Mesenchymal stem cell (in vitro differentiated cells and primary cell): ENCODE results near the gene KCTD17.

Experiments
- DNase-seq: peaks from one replicate; pipeline ENCODE4 v3.0.0-alpha.2; 2013
- H2AFZ ChIP-seq: one replicate; pipeline ENCODE4 v1.6.1; 2013; ENCODE audit warnings: low read depth, mild to moderate bottlenecking, control low read depth, inconsistent platforms, low read length, moderate library complexity
- H2AK5ac ChIP-seq: 2 replicates; pipeline ENCODE4 v1.6.1; 2013; ENCODE audit warnings: low read length, moderate library complexity, mild to moderate bottlenecking, inconsistent platforms; ENCODE audit not compliant: severe bottlenecking
- H2BK120ac ChIP-seq: one replicate; pipeline ENCODE4 v1.6.1; 2013; ENCODE audit warnings: low read depth, mild to moderate bottlenecking, inconsistent platforms, low read length, moderate library complexity
- H2BK12ac ChIP-seq, 2 experiments: one replicate each; pipeline ENCODE4 v1.6.1; 2013; ENCODE audit warnings: inconsistent platforms in 2 of 2, low read length in 2 of 2, mild to moderate bottlenecking in 2 of 2, moderate library complexity in 2 of 2, control low read depth in 1 of 2
- H2BK15ac ChIP-seq: one replicate; pipeline ENCODE4 v1.6.1; 2013; ENCODE audit warnings: mild to moderate bottlenecking, low read depth, inconsistent platforms; ENCODE audit not compliant: poor library complexity, severe bottlenecking
- H2BK5ac ChIP-seq: 2 replicates; pipeline ENCODE4 v1.6.1; 2013; ENCODE audit warnings: low read depth, mild to moderate bottlenecking, low read length, control low read depth, inconsistent platforms; ENCODE audit not compliant: poor library complexity, severe bottlenecking
- H3K14ac ChIP-seq, 2 experiments: one replicate each; pipeline ENCODE4 v1.6.1; 2013; ENCODE audit warnings: inconsistent platforms in 2 of 2, low read length in 2 of 2, control low read depth in 1 of 2, mild to moderate bottlenecking in 1 of 2, moderate library complexity in 1 of 2
- H3K18ac ChIP-seq, 2 experiments: one replicate each; pipeline ENCODE4 v1.6.1; 2013; ENCODE audit warnings: inconsistent platforms in 2 of 2, low read length in 2 of 2, control low read depth in 1 of 2, low read depth in 1 of 2, mild to moderate bottlenecking in 1 of 2
- H3K23ac ChIP-seq, 2 experiments: one replicate each; pipeline ENCODE4 v1.6.1; 2013; ENCODE audit warnings: inconsistent platforms in 2 of 2, low read length in 2 of 2, mild to moderate bottlenecking in 2 of 2, moderate library complexity in 2 of 2, control low read depth in 1 of 2
- H3K27ac ChIP-seq: 2 replicates; pipeline ENCODE4 v1.5.1; 2013; ENCODE audit warnings: mild to moderate bottlenecking, moderate library complexity, low read length, control low read depth, inconsistent platforms; ENCODE audit not compliant: poor library complexity, severe bottlenecking
- H3K27me3 ChIP-seq, 2 experiments: 2 replicates each; pipeline versions ENCODE4 v1.6.1 to v1.7.0; 2013; ENCODE audit warnings: low read length in 2 of 2, mild to moderate bottlenecking in 2 of 2, moderate library complexity in 2 of 2, control low read depth in 1 of 2, inconsistent platforms in 1 of 2; ENCODE audit not compliant: control insufficient read depth in 1 of 2, insufficient read depth in 1 of 2
- H3K36me3 ChIP-seq, 2 experiments: 2 replicates each; pipeline versions ENCODE4 v1.6.1 to v1.7.0; 2013; ENCODE audit warnings: low read length in 2 of 2, control low read depth in 1 of 2, inconsistent platforms in 1 of 2, low read depth in 1 of 2, mild to moderate bottlenecking in 1 of 2; ENCODE audit not compliant: insufficient read depth in 2 of 2, control insufficient read depth in 1 of 2
- H3K4ac ChIP-seq, 2 experiments: one replicate each; pipeline ENCODE4 v1.6.1; 2013; ENCODE audit warnings: inconsistent platforms in 2 of 2, low read length in 2 of 2, mild to moderate bottlenecking in 2 of 2, moderate library complexity in 2 of 2, control low read depth in 1 of 2, low read depth in 1 of 2
- H3K4me1 ChIP-seq: 2 replicates; pipeline ENCODE4 v1.6.1; 2013; ENCODE audit warnings: low read depth, low read length, control low read depth; ENCODE audit not compliant: control insufficient read depth, insufficient read depth
- H3K4me2 ChIP-seq: 2 replicates; pipeline ENCODE4 v1.6.1; 2013; ENCODE audit warnings: low read length, mild to moderate bottlenecking, inconsistent platforms; ENCODE audit not compliant: poor library complexity, severe bottlenecking
- H3K4me3 ChIP-seq, 2 experiments: 2 replicates each; pipeline versions ENCODE4 v1.5.1 to v1.7.0; 2013; ENCODE audit warnings: low read length in 2 of 2, mild to moderate bottlenecking in 2 of 2, control low read depth in 1 of 2, low read depth in 1 of 2; ENCODE audit not compliant: insufficient read depth in 1 of 2
- H3K79me1 ChIP-seq: replicated peaks from 2 replicates; pipeline ENCODE4 v1.6.1; 2013; ENCODE audit warnings: mild to moderate bottlenecking, control low read depth, low read length, inconsistent platforms; ENCODE audit not compliant: poor library complexity, severe bottlenecking
- H3K9ac ChIP-seq: 2 replicates; pipeline ENCODE4 v1.7.0; 2013; ENCODE audit warnings: mild to moderate bottlenecking, low read length, moderate library complexity
- H3K9me3 ChIP-seq: 2 replicates; pipeline ENCODE4 v1.7.0; 2013; ENCODE audit warnings: mild to moderate bottlenecking, low read length; ENCODE audit not compliant: control insufficient read depth
- H4K8ac ChIP-seq: one replicate; pipeline ENCODE4 v1.6.1; 2013; ENCODE audit warnings: inconsistent platforms, mild to moderate bottlenecking, low read length, moderate library complexity
- H4K91ac ChIP-seq: one replicate; pipeline ENCODE4 v1.6.1; 2013; ENCODE audit warnings: mild to moderate bottlenecking, low read length, inconsistent platforms
- WGBS: methylation state at CpG from one replicate; pipeline ENCODE4 v1.1.7; 2013; ENCODE audit warnings: mixed read lengths; 5-methylcytosine and 5-hydroxymethylcytosine counted together

The KCTD17 gene

GRCh38 chr22:37057226-37057625 lies 5.7 kb downstream of the KCTD17 start:
- H3K18ac ChIP-seq, result no peak overlapping the region
- H3K9me3 ChIP-seq, result no peaks in the 10 kb centered on the region
- 88% methylated on average over 9 of the region's 9 CpGs for WGBS

GRCh38 chr22:37057796-37058510 lies 6.4 kb downstream of the KCTD17 start:
- Histone ChIP-seq H3K9me3 (no peaks in the 10 kb centered on the region), H3K9ac (no peak overlapping the region), H3K36me3 (peaks cover 65 to 91% of the 10 kb centered on the region in 2 experiments), H4K8ac (no peak overlapping the region), H3K27ac (no peak overlapping the region), H2BK120ac (no peak overlapping the region), H3K14ac (no peak overlapping the region), H3K4me3 (no peak overlapping the region), H3K4ac (no peak overlapping the region), H3K79me1 (peaks cover 4% of the 10 kb centered on the region), H3K4me2 (no peak overlapping the region), H2BK12ac (no peak overlapping the region), H3K4me1 (no peaks in the 10 kb centered on the region), H2BK5ac (no peak overlapping the region), H2BK15ac (no peak overlapping the region), H3K18ac (no peak overlapping the region), H2AFZ (no peak overlapping the region), H2AK5ac (no peak overlapping the region), H3K27me3 (no peaks in the 10 kb centered on the region), H4K91ac (no peak overlapping the region), H3K23ac (no peak overlapping the region)
- 95% methylated on average over 12 of the region's 12 CpGs for WGBS
- no peak for DNase-seq

More at GRCh38 chr22:37057226-37057625, 5.7 kb downstream of the KCTD17 start:
- Histone ChIP-seq H2AFZ (no peak overlapping the region), H3K27ac (no peak overlapping the region), H3K36me3 (peaks cover 65 to 89% of the 10 kb centered on the region in 2 experiments), H3K4ac (no peak overlapping the region), H2BK15ac (no peak overlapping the region), H4K91ac (no peak overlapping the region), H4K8ac (no peak overlapping the region), H3K4me2 (no peak overlapping the region), H2BK5ac (no peak overlapping the region), H3K4me3 (no peak overlapping the region), H2AK5ac (no peak overlapping the region), H3K4me1 (peaks cover 6% of the 10 kb centered on the region), H3K23ac (no peak overlapping the region), H2BK120ac (no peak overlapping the region), H3K27me3 (no peaks in the 10 kb centered on the region), H3K79me1 (peaks cover 11% of the 10 kb centered on the region), H3K14ac (no peak overlapping the region), H3K9ac (no peak overlapping the region), H2BK12ac (no peak overlapping the region)
- no peak for DNase-seq

- Histone ChIP-seq H2BK12ac (no peak overlapping the region), H3K27me3 (no peaks in the 10 kb centered on the region), H3K18ac (no peak overlapping the region), H3K23ac (no peak overlapping the region), H4K91ac (no peak overlapping the region), H3K4me1 (no peaks in the 10 kb centered on the region), H3K4ac (no peak overlapping the region), H3K27ac (no peak overlapping the region), H3K9me3 (no peaks in the 10 kb centered on the region), H2BK120ac (no peak overlapping the region), H3K4me3 (no peak overlapping the region), H2BK15ac (no peak overlapping the region), H2AFZ (no peak overlapping the region), H3K36me3 (peaks cover 61 to 83% of the 10 kb centered on the region in 2 experiments), H4K8ac (no peak overlapping the region), H3K14ac (no peak overlapping the region), H2BK5ac (no peak overlapping the region), H3K4me2 (no peak overlapping the region), H3K79me1 (no peaks in the 10 kb centered on the region), H3K9ac (no peak overlapping the region), H2AK5ac (no peak overlapping the region)
- WGBS, result 91% methylated on average over 28 of the region's 28 CpGs
- no peak for DNase-seq
Observed at GRCh38 chr22:37058917-37059701, 7.6 kb downstream of the KCTD17 start.

GRCh38 chr22:37059876-37060449 lies 8.4 kb downstream of the KCTD17 start:
- H2AK5ac ChIP-seq, result no peak overlapping the region
- no peak overlapping the region for H3K9ac ChIP-seq
- no peaks in the 10 kb centered on the region for H3K9me3 ChIP-seq
- no peak overlapping the region for H3K18ac ChIP-seq
- H4K8ac ChIP-seq, result no peak overlapping the region
- H3K4ac ChIP-seq, result no peak overlapping the region
- no peak overlapping the region for H3K14ac ChIP-seq
- no peak overlapping the region for H2BK15ac ChIP-seq
- H3K23ac ChIP-seq, result no peak overlapping the region
- no peak for DNase-seq
- no peak overlapping the region for H2AFZ ChIP-seq
- no peak overlapping the region for H2BK12ac ChIP-seq
- no peaks in the 10 kb centered on the region for H3K4me1 ChIP-seq
- H3K36me3 ChIP-seq, result peaks cover 54 to 80% of the 10 kb centered on the region in 2 experiments
- H2BK120ac ChIP-seq, result no peak overlapping the region
- H3K27ac ChIP-seq, result no peak overlapping the region
- no peak overlapping the region for H4K91ac ChIP-seq
- no peak overlapping the region for H2BK5ac ChIP-seq
- no peak overlapping the region for H3K4me2 ChIP-seq
- 95% methylated on average over 9 of the region's 9 CpGs for WGBS
- no peaks in the 10 kb centered on the region for H3K27me3 ChIP-seq
- H3K4me3 ChIP-seq, result no peak overlapping the region
- no peaks in the 10 kb centered on the region for H3K79me1 ChIP-seq
